GM19043 (cell line): ENCODE data around the gene GPR137B.

Experiments used
- ATAC-seq: cut with Tn5 transposase; IDR thresholded peaks from one replicate; pipeline ENCODE4 v1.9.1; 2021; ENCODE audit warnings: low read depth; ENCODE audit not compliant: unreplicated experiment

The GPR137B gene

DNA sequence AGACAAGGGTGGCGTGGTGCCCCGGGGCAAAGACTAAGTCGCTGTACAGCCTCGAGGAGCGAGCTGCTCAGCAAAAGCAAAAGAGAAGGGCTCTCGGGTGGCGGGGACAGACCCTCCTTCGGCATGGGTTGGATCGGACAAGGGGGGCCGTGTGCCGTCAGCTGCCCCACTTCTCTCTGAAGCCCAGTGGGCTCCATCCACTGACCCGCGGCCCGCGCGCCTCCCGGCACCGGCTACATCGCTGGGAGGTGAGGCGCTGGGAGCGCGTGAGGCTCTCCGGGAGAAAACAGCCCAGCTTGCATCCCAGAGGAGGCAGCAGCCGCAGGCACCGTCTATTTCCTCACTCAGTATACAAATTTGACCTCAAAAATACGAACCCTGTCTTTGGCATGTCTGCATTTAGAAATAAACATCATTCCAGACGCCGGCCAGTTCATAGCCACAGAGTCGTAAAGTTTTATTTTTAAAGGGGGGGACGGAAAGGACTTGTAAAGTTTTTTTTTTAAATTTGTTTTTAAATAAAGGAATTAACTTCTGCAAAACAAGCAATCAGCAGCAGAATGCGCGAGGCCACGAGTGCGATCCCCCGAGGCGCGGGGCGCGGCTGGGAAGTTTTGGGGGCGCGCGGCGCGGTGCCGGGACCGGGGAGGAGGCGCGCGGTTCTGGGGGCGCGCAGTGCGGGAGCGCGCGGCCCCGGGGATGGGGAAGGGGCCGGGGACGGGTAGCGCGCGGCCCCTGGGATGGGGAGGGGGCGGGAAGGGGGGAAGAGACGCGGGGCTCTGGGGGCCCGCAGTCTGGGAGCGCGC is 689 bp upstream of the GPR137B start:
- ATAC-seq: no peak

- peak; percentile 23 for ATAC-seq
These were observed 987 bp downstream of the GPR137B start for GRCh38 chr1:236143104-236143948.

GRCh38 chr1:236144033-236144432 is 1.7 kb downstream of the GPR137B start:
- ATAC-seq: no peak

DNA sequence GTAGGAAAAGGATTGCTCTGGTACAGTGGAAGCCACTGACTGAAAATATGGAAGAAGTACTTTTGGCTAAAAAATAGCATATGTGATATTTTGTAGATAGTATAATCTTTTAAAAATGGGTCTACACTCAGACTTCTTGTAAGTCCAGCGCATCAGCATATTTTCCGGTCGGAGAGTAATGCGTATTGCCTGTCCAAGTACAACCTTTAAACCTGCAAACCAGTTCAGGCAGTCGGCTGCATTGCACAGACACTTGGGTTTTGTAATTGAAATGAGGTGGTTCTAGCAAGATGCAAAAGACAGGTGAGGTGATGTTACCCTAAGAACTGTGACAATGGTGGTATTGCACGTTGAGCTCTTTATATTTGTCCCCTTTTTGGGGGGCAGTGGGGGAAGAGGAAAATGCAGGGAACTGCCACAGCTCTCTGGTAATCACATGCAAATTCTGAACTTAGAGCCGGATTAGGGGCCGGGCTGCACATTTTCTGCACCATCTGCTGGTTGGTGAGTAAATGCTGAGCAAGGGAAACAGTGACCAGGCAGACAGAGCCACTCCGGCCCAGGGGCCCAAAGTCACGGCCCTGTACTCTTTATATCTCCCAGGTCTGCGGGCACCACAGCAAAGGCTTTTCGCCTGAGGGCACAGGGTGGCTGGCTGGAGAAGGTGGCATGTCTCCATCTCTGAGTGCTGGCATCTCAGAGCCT is 2.3 kb downstream of the GPR137B start:
- ATAC-seq: no peak

GRCh38 chr1:236147068-236147467 is 4.7 kb downstream of the GPR137B start:
- ATAC-seq: no peak

GRCh38 chr1:236147521-236148469 is 5.5 kb downstream of the GPR137B start:
- ATAC-seq: no peak

GRCh38 chr1:236148470-236148845 is 6.1 kb downstream of the GPR137B start:
- no peak for ATAC-seq

DNA sequence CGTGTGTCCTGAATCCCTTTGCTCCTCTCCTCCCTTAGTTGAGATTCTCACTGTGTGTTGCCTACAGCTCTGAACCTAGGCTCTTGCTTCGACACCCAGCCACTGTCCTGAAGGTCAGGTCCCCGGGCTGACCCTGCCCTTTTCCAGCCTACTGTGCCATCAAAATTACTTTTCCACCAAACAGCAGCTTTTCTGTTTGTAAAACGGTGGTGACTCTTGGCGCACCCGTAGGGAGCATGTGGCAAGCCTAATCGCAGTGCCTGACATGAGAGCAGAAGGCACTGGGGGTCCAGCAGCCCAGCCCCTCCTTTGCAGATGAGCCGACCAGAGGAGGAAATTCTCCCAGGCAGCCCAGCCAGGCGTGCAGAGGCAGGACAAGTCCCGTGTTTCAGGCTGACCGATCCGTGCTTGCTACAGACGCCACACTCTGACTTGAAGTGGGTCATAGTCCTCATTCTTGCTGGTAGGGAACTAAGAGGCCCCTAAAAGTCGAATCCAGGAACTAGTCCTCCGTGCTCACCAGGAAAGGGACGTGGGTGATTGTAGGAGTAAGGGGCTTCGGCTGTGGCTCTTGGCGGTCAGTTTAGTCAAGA is 6.8 kb downstream of the GPR137B start:
- ATAC-seq: no peak

DNA sequence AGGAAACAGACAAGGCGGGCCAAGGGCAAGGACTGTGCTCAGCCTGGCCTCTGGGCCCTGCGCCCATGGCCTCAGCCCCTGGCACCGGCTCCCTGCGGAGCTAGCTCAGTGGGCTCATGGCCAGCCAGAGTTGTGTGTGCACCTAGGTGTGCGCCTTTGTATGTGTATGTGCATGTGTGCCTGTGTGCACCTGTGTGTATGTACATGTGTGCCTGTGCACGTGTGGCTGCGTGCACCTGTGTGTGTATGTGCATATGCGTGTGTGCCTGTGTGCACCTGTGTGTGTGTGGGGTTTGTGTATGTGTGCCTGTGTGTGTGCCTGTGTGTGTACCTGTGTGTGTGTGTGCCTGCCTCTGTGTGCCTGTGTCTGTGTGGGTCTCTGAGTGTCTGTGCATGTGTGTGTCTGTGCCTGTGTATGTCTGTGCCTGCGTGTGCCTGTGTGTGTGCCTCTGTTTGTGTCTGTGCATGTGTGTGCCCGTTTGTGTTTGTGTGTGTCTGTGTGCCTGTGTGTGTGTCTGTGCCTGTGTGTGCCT is 7.4 kb downstream of the GPR137B start:
- no peak for ATAC-seq

DNA sequence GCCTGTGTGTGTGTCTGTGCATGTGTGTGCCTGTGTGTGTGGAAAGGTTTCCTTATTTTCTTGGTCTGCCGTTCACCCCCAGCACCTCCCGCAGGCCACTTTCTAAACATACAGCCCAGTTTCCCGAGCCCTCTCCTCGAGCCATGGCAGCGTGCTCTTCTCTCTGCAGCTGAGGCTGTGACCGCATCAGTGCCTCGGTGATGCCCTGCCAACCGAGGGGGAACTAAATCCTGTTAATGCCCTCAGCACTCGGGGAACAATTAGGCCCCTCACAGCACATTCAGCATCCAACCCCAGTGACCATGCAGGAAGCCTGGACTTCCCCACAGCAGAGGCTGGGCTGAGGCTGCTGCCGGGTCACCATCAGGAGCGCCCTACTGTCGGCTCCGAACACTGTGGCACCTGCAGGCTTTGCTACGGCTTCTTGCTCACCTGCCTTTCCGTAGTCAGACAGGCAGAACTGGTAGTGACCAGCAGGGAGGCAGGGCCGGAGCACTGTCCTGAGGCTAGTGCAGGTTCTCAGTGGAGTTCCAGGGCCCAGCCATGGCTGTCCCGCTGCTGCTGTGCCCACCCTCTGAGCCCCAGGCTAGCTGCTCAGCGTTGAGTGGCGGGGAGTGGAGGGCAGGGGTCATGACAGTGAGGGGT is 8.1 kb downstream of the GPR137B start:
- ATAC-seq: no peak

GRCh38 chr1:236150986-236151385 is 8.6 kb downstream of the GPR137B start:
- no peak for ATAC-seq

DNA sequence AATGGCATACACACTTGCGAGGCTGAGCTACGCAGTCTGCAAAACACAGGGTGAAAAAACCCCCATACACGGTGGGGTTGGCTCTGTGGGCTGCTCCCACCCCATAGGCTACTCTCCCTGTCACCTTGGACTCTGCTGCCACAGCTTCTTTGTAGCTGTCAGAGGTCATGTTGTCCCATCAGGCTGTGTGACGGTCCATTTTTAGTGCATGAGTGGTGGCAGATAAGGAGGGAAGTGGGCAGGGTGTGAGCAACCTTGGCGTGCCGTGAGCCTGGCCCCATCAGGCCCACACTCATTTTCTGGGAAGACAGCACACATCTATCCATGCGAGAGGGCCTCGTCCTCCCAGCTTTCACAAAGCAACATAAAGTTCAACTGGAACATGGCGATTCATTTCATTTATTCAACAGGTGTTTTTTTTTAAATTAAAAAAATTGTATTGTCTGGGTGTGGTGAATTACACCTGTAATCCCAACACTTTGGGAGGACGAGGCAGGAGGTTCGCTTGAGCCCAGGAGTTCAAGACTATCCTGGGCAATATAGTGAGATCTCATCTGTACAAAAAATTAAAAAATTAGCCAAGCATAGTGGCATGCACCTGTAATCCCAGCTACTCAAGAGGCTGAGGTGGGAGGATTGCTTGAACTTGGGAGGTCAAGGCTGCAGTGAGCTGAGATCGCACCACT is 9.5 kb downstream of the GPR137B start:
- ATAC-seq: no peak

DNA sequence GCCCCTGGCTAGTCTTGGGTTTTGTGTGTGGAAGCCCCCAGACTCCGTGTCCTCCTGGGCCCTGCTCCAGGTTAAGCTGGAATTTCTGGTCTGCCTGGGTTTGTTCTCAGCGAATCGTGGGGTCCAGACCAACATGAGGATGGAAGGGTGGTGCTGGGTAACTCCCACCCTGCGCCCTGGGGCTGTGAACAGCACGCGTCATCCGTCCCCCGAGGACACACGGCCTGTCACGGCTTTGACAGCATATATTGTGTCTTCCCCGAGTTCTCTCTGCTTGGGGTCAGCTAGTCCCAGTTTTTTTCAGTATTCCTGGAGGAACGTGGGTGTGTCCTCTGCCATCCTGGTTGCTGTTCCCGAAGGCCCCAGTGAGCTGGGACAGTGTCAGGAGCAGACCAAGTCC is 11.8 kb downstream of the GPR137B start:
- no peak for ATAC-seq

- ATAC-seq: no peak
These were observed 12.5 kb downstream of the GPR137B start for GRCh38 chr1:236154671-236155398.

- ATAC-seq: no peak
These were observed 13.0 kb downstream of the GPR137B start for GRCh38 chr1:236155399-236155767.

DNA sequence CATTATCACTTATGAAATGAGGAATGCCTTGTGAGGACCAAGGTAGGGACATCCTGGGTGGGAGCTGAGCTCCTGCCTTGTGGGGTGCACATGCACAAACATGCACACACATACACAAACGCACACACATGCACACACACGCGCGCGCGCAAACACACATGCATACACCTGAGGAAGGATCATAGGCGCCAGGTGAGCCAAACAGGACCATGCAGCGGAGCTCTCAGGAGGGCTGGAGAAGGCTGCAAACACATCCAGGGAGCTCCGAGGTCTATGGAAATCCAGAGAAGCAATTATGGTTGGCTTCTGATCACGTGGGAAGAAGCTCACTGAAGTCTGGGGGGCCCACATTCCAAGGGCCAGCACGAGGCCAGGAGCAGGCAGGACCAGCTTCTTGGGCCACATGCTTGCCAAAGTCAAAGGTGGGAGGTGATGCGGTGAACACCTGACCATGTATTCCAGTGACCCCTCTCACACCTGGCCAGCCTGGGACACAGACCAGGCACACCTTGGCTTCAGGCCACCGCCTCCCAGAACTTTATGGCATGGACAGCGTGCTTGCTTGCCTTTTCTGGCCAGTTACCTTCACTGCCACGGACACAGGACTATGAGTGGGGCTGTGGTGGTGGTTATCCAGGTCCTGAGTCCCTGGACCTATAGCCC is 13.6 kb downstream of the GPR137B start:
- no peak for ATAC-seq

DNA sequence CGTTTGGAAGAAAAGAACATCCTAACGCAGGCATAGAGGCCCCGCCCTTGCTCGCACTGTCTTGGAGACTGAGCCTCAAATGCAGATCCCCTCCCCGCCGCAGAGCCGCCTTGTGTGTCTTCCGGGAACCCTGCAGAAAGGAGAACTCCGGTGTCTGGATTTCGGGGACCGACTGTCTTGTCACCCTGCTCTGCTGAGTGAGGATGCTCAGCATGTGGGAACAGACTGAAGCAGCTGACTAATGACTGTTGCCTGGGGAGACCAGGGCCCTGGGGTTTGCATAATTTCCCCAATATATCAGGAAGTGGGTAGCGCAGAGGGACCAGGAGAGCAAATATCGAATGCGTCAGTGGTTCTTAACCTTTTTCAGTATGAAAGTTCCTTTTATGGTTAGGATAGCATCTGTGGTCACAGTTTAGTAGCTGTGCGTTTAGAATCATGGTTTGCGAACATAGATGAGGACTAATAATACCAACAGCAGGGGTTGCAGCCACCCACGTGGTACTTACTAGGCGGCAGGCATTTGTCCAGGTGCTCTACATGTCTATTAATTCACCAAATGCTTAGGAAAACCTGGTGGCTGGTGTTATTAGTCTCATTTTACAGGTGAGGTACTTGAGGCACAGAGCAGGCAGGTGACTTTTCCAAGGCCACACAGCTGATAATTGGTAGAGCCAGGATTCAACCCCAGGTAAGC is 14.3 kb downstream of the GPR137B start:
- peak; percentile 83 for ATAC-seq
